GM23338 (cell line): ENCODE results near the gene FEM1A. TPM values are rescaled to one million over a fixed set of nuclear protein-coding genes. Genes with fewer than 3 reads are reported as not detected.

Experiments used
- ATAC-seq: fragments of 200-7000 bp; cut with Tn5 transposase; 3 replicates; pipeline ENCODE4 v1.9.1; 2020
- DNase-seq: peaks from one replicate; pipeline ENCODE4 v3.0.0-alpha.2; 2015; ENCODE audit warnings: low spot score
- H2AFZ ChIP-seq: fragments of 200-600 bp; sonication (generic); 2 replicates; pipeline ENCODE4 v1.8.0; 2016; ENCODE audit warnings: antibody characterized with exemption, mild to moderate bottlenecking, moderate library complexity
- H3F3A ChIP-seq: fragments of 200-600 bp; sonication (generic); replicated peaks from 2 replicates; pipeline ENCODE4 v1.8.0; 2017; ENCODE audit warnings: antibody characterized with exemption, mixed run types, low read depth
- H3K27ac ChIP-seq: fragments of 200-600 bp; sonication (generic); 2 replicates; pipeline ENCODE4 v1.6.1; 2016; ENCODE audit warnings: low read depth
- H3K27me3 ChIP-seq: fragments of 200-600 bp; sonication (generic); 2 replicates; pipeline ENCODE4 v1.8.0; 2016; ENCODE audit warnings: mild to moderate bottlenecking, mixed run types, moderate library complexity; ENCODE audit not compliant: insufficient read depth
- H3K36me3 ChIP-seq: fragments of 200-600 bp; sonication (generic); 2 replicates; pipeline ENCODE4 v1.8.0; 2016; ENCODE audit warnings: mild to moderate bottlenecking; ENCODE audit not compliant: insufficient read depth
- H3K4me1 ChIP-seq: fragments of 200-600 bp; sonication (generic); 2 replicates; pipeline ENCODE4 v1.8.0; 2016; ENCODE audit warnings: mild to moderate bottlenecking, moderate library complexity; ENCODE audit not compliant: insufficient read depth
- H3K4me2 ChIP-seq: fragments of 200-600 bp; sonication (generic); 2 replicates; pipeline ENCODE4 v1.7.1; 2017; ENCODE audit warnings: mixed run types
- H3K4me3 ChIP-seq: fragments of 200-600 bp; sonication (generic); 2 replicates; pipeline ENCODE4 v1.6.1; 2016; ENCODE audit warnings: mixed run types
- H3K79me2 ChIP-seq: fragments of 200-600 bp; sonication (generic); replicated peaks from 2 replicates; pipeline ENCODE4 v1.8.0; 2017; ENCODE audit warnings: mild to moderate bottlenecking; ENCODE audit not compliant: insufficient read depth
- H3K9me2 ChIP-seq: fragments of 200-600 bp; sonication (generic); 2 replicates; pipeline ENCODE4 v1.8.0; 2017; ENCODE audit not compliant: insufficient read depth
- H4K20me1 ChIP-seq: fragments of 200-600 bp; sonication (generic); replicated peaks from 2 replicates; pipeline ENCODE4 v1.8.0; 2017; ENCODE audit warnings: mild to moderate bottlenecking; ENCODE audit not compliant: insufficient read depth
- H3K27ac Mint-ChIP-seq: 2 replicates; pipeline ENCODE4 v1.8.0; 2020; ENCODE audit warnings: inconsistent platforms, mild to moderate bottlenecking, moderate library complexity, mixed read lengths
- H3K27me3 Mint-ChIP-seq: 3 replicates; pipeline ENCODE4 v1.8.0; 2022; ENCODE audit warnings: low read depth, mild to moderate bottlenecking, moderate library complexity, mixed read lengths, inconsistent platforms; ENCODE audit not compliant: insufficient read depth, poor library complexity
- H3K36me3 Mint-ChIP-seq: 3 replicates; pipeline ENCODE4 v1.8.0; 2021; ENCODE audit warnings: low read depth, mild to moderate bottlenecking, inconsistent platforms, moderate library complexity, mixed read lengths
- H3K4me1 Mint-ChIP-seq: 3 replicates; pipeline ENCODE4 v1.8.0; 2020; ENCODE audit warnings: mild to moderate bottlenecking, inconsistent platforms, mixed read lengths
- H3K4me3 Mint-ChIP-seq: 3 replicates; pipeline ENCODE4 v1.8.0; 2021; ENCODE audit warnings: moderate library complexity, mild to moderate bottlenecking, inconsistent platforms, mixed read lengths
- H3K9me3 Mint-ChIP-seq: 3 replicates; pipeline ENCODE4 v1.8.0; 2020; ENCODE audit warnings: moderate library complexity, mild to moderate bottlenecking, inconsistent platforms, mixed read lengths
- CREB1 ChIP-seq: fragments of 250-450 bp; sonication (Bioruptor Pico); IDR thresholded peaks from 2 replicates; pipeline ENCODE4 v1.5.0; 2020; ENCODE audit warnings: low read depth, mild to moderate bottlenecking, moderate library complexity
- EZH2 ChIP-seq: fragments of 200-600 bp; sonication (generic); IDR thresholded peaks from one replicate; pipeline ENCODE4 v1.8.0; 2017; ENCODE audit warnings: antibody characterized with exemption, mild to moderate bottlenecking, low read depth; ENCODE audit not compliant: unreplicated experiment
- EZH2phosphoT487 ChIP-seq: fragments of 200-600 bp; sonication (generic); IDR thresholded peaks from one replicate; pipeline ENCODE4 v1.8.1; 2018; ENCODE audit warnings: antibody characterized with exemption; ENCODE audit not compliant: unreplicated experiment
- JUNB ChIP-seq: IDR thresholded peaks from one replicate; pipeline ENCODE4 v1.6.1; 2016; ENCODE audit warnings: antibody characterized with exemption; ENCODE audit not compliant: unreplicated experiment
- NANOG ChIP-seq: IDR thresholded peaks from 2 replicates; pipeline ENCODE4 v1.6.1; 2016; ENCODE audit warnings: antibody characterized with exemption, borderline replicate concordance
- POLR2AphosphoS5 ChIP-seq: IDR thresholded peaks from 2 replicates; pipeline ENCODE4 v1.6.1; 2016; ENCODE audit warnings: antibody characterized with exemption, low read depth
- STAT1 ChIP-seq: IDR thresholded peaks from one replicate; pipeline ENCODE4 v1.6.1; 2016; ENCODE audit warnings: antibody characterized with exemption; ENCODE audit not compliant: unreplicated experiment
- ZNF331 ChIP-seq: fragments of 250-450 bp; sonication (Bioruptor Pico); IDR thresholded peaks from 2 replicates; pipeline ENCODE4 v1.5.0; 2020; ENCODE audit warnings: low read depth, mild to moderate bottlenecking, moderate library complexity
- polyA plus RNA-seq: library from polyadenylated mRNA; unstranded; fragments of >200 nt; fragmentation: Nextera tagmentation; extraction: Ambion mirVana; gene quantifications from 2 replicates; pipeline ENCODE4 v1.2.1, GENCODE V29; 2016
- total RNA-seq: library from RNA; depleted of rRNA; stranded (reverse); fragments of >200 nt; shearing (Covaris generic); gene quantifications from 2 replicates; pipeline ENCODE4 v1.2.3, GENCODE V29; 2014
- TF ChIP-seq, protein P1 (sequence below): fragments of 250-450 bp; sonication (Bioruptor Pico); IDR thresholded peaks from 2 replicates; pipeline ENCODE4 v1.5.0; 2020; ENCODE audit warnings: mild to moderate bottlenecking, moderate library complexity
- TF ChIP-seq, protein P2 (sequence below), 2 experiments: fragments of 200-600 bp in 1 of 2; sonication (generic) in 1 of 2; conservative IDR thresholded peaks; 2 replicates each; pipeline versions ENCODE4 v1.5.1 to v1.6.1; 2016 to 2017; ENCODE audit warnings: antibody characterized with exemption in 2 of 2, low read depth in 2 of 2, mild to moderate bottlenecking in 2 of 2, moderate library complexity in 1 of 2

The FEM1A gene
- total and polyA plus RNA-seq, 2 experiments from 2014 or later, result 0.87 to 16.5 TPM

DNA sequence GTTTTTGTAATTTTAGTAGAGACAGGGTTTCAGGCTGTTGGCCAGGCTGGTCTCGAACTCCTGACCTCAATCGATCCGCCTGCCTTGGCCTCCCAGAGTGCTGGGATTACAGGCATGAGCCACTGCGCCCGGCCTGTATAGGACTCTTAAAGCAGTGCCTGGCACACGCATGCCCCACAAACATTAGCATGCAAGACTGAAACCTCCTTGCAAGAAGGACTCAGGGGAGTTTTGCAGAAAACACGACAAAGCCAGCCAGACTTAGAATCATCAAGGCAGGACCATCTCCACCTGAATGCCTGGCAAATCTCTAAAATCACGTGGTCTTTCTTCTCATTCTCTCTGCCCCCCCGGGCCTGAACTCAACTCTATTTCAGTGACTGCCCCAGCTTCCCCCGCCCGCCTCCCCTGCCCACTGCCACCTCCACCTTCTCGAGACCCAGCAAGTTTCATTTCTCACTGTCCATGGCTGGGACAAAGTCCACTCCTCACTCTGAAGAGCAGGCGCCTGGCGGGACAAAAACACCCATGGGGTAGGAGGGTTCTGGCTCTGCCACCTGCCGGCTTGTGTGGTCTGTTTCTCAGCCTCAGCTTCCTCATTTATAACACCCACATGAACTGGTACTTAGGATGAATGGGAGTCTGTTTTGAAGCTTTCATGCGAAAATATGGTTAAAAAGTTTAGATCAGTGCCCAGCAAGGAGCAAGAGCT lies 37.6 kb downstream of the FEM1A start:
- Histone ChIP-seq H3K4me1 (no peaks in the 10 kb centered on the region), H4K20me1 (no peaks in the 10 kb centered on the region; the same call in 1 of the 2 replicates), H3F3A (no peaks in the 10 kb centered on the region; the same call in 1 of the 2 replicates), H3K27me3 (peaks cover 27% of the 10 kb centered on the region), H3K36me3 (no peaks in the 10 kb centered on the region), H3K4me2 (no peak overlapping the region), H3K27ac (no peak overlapping the region), H3K4me3 (no peak overlapping the region), H3K79me2 (no peaks in the 10 kb centered on the region), H3K9me2 (no peaks in the 10 kb centered on the region), H2AFZ (no peak overlapping the region)
- Mint-ChIP-seq H3K4me1 (no peaks in the 10 kb centered on the region), H3K9me3 (no peaks in the 10 kb centered on the region), H3K27ac (no peak overlapping the region), H3K36me3 (no peaks in the 10 kb centered on the region), H3K4me3 (no peak overlapping the region), H3K27me3 (peaks cover 16% of the 10 kb centered on the region)
- ATAC-seq, result no peak
- no peak for DNase-seq
- TF ChIP-seq JUNB, result no peak
- TF ChIP-seq, protein P1, sequence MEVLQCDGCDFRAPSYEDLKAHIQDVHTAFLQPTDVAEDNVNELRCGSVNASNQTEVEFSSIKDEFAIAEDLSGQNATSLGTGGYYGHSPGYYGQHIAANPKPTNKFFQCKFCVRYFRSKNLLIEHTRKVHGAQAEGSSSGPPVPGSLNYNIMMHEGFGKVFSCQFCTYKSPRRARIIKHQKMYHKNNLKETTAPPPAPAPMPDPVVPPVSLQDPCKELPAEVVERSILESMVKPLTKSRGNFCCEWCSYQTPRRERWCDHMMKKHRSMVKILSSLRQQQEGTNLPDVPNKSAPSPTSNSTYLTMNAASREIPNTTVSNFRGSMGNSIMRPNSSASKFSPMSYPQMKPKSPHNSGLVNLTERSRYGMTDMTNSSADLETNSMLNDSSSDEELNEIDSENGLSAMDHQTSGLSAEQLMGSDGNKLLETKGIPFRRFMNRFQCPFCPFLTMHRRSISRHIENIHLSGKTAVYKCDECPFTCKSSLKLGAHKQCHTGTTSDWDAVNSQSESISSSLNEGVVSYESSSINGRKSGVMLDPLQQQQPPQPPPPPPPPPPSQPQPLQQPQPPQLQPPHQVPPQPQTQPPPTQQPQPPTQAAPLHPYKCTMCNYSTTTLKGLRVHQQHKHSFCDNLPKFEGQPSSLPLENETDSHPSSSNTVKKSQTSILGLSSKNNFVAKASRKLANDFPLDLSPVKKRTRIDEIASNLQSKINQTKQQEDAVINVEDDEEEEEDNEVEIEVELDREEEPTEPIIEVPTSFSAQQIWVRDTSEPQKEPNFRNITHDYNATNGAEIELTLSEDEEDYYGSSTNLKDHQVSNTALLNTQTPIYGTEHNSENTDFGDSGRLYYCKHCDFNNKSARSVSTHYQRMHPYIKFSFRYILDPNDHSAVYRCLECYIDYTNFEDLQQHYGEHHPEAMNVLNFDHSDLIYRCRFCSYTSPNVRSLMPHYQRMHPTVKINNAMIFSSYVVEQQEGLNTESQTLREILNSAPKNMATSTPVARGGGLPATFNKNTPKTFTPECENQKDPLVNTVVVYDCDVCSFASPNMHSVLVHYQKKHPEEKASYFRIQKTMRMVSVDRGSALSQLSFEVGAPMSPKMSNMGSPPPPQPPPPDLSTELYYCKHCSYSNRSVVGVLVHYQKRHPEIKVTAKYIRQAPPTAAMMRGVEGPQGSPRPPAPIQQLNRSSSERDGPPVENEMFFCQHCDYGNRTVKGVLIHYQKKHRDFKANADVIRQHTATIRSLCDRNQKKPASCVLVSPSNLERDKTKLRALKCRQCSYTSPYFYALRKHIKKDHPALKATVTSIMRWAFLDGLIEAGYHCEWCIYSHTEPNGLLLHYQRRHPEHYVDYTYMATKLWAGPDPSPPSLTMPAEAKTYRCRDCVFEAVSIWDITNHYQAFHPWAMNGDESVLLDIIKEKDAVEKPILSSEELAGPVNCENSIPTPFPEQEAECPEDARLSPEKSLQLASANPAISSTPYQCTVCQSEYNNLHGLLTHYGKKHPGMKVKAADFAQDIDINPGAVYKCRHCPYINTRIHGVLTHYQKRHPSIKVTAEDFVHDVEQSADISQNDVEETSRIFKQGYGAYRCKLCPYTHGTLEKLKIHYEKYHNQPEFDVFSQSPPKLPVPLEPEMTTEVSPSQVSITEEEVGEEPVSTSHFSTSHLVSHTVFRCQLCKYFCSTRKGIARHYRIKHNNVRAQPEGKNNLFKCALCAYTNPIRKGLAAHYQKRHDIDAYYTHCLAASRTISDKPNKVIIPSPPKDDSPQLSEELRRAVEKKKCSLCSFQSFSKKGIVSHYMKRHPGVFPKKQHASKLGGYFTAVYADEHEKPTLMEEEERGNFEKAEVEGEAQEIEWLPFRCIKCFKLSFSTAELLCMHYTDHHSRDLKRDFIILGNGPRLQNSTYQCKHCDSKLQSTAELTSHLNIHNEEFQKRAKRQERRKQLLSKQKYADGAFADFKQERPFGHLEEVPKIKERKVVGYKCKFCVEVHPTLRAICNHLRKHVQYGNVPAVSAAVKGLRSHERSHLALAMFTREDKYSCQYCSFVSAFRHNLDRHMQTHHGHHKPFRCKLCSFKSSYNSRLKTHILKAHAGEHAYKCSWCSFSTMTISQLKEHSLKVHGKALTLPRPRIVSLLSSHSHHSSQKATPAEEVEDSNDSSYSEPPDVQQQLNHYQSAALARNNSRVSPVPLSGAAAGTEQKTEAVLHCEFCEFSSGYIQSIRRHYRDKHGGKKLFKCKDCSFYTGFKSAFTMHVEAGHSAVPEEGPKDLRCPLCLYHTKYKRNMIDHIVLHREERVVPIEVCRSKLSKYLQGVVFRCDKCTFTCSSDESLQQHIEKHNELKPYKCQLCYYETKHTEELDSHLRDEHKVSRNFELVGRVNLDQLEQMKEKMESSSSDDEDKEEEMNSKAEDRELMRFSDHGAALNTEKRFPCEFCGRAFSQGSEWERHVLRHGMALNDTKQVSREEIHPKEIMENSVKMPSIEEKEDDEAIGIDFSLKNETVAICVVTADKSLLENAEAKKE (CRISPR knock-in tag), result no peak
- no peak for TF ChIP-seq POLR2AphosphoS5
- no peak for TF ChIP-seq EZH2phosphoT487
- TF ChIP-seq STAT1, result no peak
- TF ChIP-seq NANOG, result no peak
- TF ChIP-seq ZNF331 (CRISPR knock-in tag), result no peak
- TF ChIP-seq, protein P2, sequence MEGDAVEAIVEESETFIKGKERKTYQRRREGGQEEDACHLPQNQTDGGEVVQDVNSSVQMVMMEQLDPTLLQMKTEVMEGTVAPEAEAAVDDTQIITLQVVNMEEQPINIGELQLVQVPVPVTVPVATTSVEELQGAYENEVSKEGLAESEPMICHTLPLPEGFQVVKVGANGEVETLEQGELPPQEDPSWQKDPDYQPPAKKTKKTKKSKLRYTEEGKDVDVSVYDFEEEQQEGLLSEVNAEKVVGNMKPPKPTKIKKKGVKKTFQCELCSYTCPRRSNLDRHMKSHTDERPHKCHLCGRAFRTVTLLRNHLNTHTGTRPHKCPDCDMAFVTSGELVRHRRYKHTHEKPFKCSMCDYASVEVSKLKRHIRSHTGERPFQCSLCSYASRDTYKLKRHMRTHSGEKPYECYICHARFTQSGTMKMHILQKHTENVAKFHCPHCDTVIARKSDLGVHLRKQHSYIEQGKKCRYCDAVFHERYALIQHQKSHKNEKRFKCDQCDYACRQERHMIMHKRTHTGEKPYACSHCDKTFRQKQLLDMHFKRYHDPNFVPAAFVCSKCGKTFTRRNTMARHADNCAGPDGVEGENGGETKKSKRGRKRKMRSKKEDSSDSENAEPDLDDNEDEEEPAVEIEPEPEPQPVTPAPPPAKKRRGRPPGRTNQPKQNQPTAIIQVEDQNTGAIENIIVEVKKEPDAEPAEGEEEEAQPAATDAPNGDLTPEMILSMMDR (conservative IDR thresholded peaks at IDR 0.05; ENCODE audit: low read depth in 2 of 2), result no peak
- no peak for TF ChIP-seq EZH2
- no peak for TF ChIP-seq CREB1 (CRISPR knock-in tag)
